Endothelial cell of umbilical vein (primary cell): ENCODE results near the gene BLVRA. TPM values are rescaled to one million over a fixed set of nuclear protein-coding genes. Genes with fewer than 3 reads are reported as not detected.
"Not testable (repeated sequence)": the region's sequence is repeated elsewhere in the genome, so short reads cannot be mapped to it uniquely, and the experiment has no call there.

Source experiments
- BruUV-seq: library from RNA; stranded (reverse); fragments of 400-500 nt; replicated peaks from 2 replicates; lab custom pipeline; 2021; lab: Mats Ljungman, UMichigan
- CTCF ChIA-PET: fragments of 300-600, 350-600 bp; sonication (Branson Sonifier 250); formaldehyde crosslinking; loops from one replicate; lab custom pipeline; 2021; ENCODE audit warnings: antibody characterized with exemption, inconsistent platforms; lab: Charles Lee
- POLR2A ChIA-PET: fragments of 300-600, 350-600 bp; sonication (Branson Sonifier 250); formaldehyde crosslinking; loops from one replicate; lab custom pipeline; 2021; ENCODE audit warnings: antibody characterized with exemption, inconsistent platforms; lab: Charles Lee
- DNase-seq: peaks from one replicate; pipeline ENCODE4 v3.0.0-alpha.2; 2011; ENCODE audit warnings: low read depth, low spot score
- FAIRE-seq: peaks from 2 replicates; lab custom pipeline; 2011; peaks lifted over from hg19 to GRCh38; lab: Jason Lieb, UNC
- H2AFZ ChIP-seq: 2 replicates; pipeline ENCODE4 v1.6.0; 2012; ENCODE audit warnings: low read depth, low read length, control low read depth, inconsistent platforms
- H3K27ac ChIP-seq: 2 replicates; pipeline ENCODE4 v1.5.1; 2011; ENCODE audit warnings: low read depth, mild to moderate bottlenecking, control low read depth, low read length, moderate library complexity; ENCODE audit not compliant: insufficient read depth
- H3K27me3 ChIP-seq, 2 experiments: 2 replicates each; pipeline versions ENCODE4 v1.6.0 to v1.6.1; 2011; ENCODE audit warnings: low read length in 2 of 2, mixed read lengths in 1 of 2; ENCODE audit not compliant: control insufficient read depth in 2 of 2, insufficient read depth in 2 of 2
- H3K36me3 ChIP-seq, 2 experiments: 2 replicates in 1 of 2; 3 replicates in 1 of 2; pipeline ENCODE4 v1.5.1; 2011; ENCODE audit warnings: low read length in 2 of 2, mild to moderate bottlenecking in 1 of 2, moderate library complexity in 1 of 2; ENCODE audit not compliant: control insufficient read depth in 2 of 2, insufficient read depth in 2 of 2; ENCODE audit errors: extremely low read depth in 1 of 2
- H3K4me1 ChIP-seq: 3 replicates; pipeline ENCODE4 v1.5.1; 2011; ENCODE audit warnings: mild to moderate bottlenecking, low read length; ENCODE audit not compliant: control insufficient read depth, insufficient read depth; ENCODE audit errors: extremely low read depth
- H3K4me2 ChIP-seq: 2 replicates; pipeline ENCODE4 v1.6.1; 2011; ENCODE audit warnings: low read length, control low read depth, mixed read lengths; ENCODE audit not compliant: insufficient read depth
- H3K4me3 ChIP-seq, 3 experiments: fragments of 200-600 bp in 1 of 3; sonication (generic), shearing (Covaris generic) in 1 of 3; replicated peaks in 1 of 3; 2 replicates each; pipeline ENCODE4 v1.5.1; 2011 to 2016; ENCODE audit warnings: control low read depth in 3 of 3, low read length in 3 of 3, mild to moderate bottlenecking in 2 of 3, inconsistent platforms in 1 of 3, low read depth in 1 of 3, moderate library complexity in 1 of 3; ENCODE audit not compliant: insufficient read depth in 1 of 3
- H3K79me2 ChIP-seq: 2 replicates; pipeline ENCODE4 v1.6.0; 2012; ENCODE audit warnings: low read length, inconsistent platforms; ENCODE audit not compliant: control insufficient read depth, insufficient read depth
- H3K9ac ChIP-seq: replicated peaks from 2 replicates; pipeline ENCODE3; 2011; ENCODE audit warnings: low read length, control low read depth; ENCODE audit not compliant: insufficient read depth; ENCODE audit errors: extremely low read depth
- H3K9me1 ChIP-seq: replicated peaks from 3 replicates; pipeline ENCODE4 v1.6.0; 2011; ENCODE audit warnings: mild to moderate bottlenecking, low read length; ENCODE audit not compliant: control insufficient read depth, insufficient read depth; ENCODE audit errors: extremely low read depth
- H3K9me3 ChIP-seq: replicated peaks from 2 replicates; pipeline ENCODE4 v1.5.1; 2012; ENCODE audit warnings: low read length, inconsistent platforms; ENCODE audit not compliant: control insufficient read depth, insufficient read depth
- H4K20me1 ChIP-seq: replicated peaks from 2 replicates; pipeline ENCODE3; 2011; ENCODE audit warnings: mild to moderate bottlenecking, low read length; ENCODE audit not compliant: control insufficient read depth, insufficient read depth; ENCODE audit errors: extremely low read depth
- EZH2 ChIP-seq: IDR thresholded peaks from 2 replicates; pipeline ENCODE4 v1.6.1; 2012; ENCODE audit warnings: borderline replicate concordance, low read depth, mild to moderate bottlenecking, moderate library complexity, low read length, inconsistent platforms; ENCODE audit not compliant: severe bottlenecking
- FOS ChIP-seq: IDR thresholded peaks from 2 replicates; pipeline ENCODE4 v1.6.1; 2011; ENCODE audit warnings: mild to moderate bottlenecking, low read length, moderate library complexity, borderline replicate concordance; ENCODE audit not compliant: insufficient read depth
- GATA2 ChIP-seq: IDR thresholded peaks from 2 replicates; pipeline ENCODE4 v1.7.0; 2011; ENCODE audit warnings: low read depth, mild to moderate bottlenecking, moderate library complexity, mixed read lengths, low read length; ENCODE audit not compliant: insufficient read length, insufficient read depth
- JUN ChIP-seq: IDR thresholded peaks from 2 replicates; pipeline ENCODE4 v1.6.1; 2011; ENCODE audit warnings: borderline replicate concordance, low read depth; ENCODE audit not compliant: insufficient read length, insufficient read depth
- MAX ChIP-seq: IDR thresholded peaks from 2 replicates; pipeline ENCODE4 v1.6.1; 2011; ENCODE audit not compliant: insufficient read depth, insufficient read length
- MYC ChIP-seq: IDR thresholded peaks from one replicate; pipeline ENCODE4 v1.6.1; 2011; ENCODE audit warnings: mild to moderate bottlenecking, low read depth, low read length
- POLR2A ChIP-seq: IDR thresholded peaks from 2 replicates; pipeline ENCODE4 v1.6.1; 2012; ENCODE audit warnings: low read depth, mild to moderate bottlenecking, control low read depth, low read length
- POLR2AphosphoS5 ChIP-seq: IDR thresholded peaks from 2 replicates; pipeline ENCODE4 v1.6.1; 2012; ENCODE audit warnings: low read depth, mild to moderate bottlenecking, control low read depth, low read length, moderate library complexity; ENCODE audit not compliant: insufficient read depth
- dilution Hi-C: fragments of 300-500 bp; cut with MboI; formaldehyde crosslinking; loops from one replicate; pipeline ENCODE4 v1.15.0; 2019; ENCODE audit warnings: low sequenced_read_pairs; ENCODE audit not compliant: extremely low pct_ligation_motif_present
- intact Hi-C: fragments of 100-400 bp; cut with micrococcal nuclease; formaldehyde crosslinking; loops from one replicate; pipeline ENCODE4 v1.10.0; 2022
- polyA plus RNA-seq, 4 experiments: library from polyadenylated mRNA; depleted of rRNA in 3 of 4; stranded (reverse) in 3 of 4; unstranded in 1 of 4; fragments of >200 nt; gene quantifications; 2 replicates each; pipeline versions ENCODE4 v1.2.1 to v1.2.3, GENCODE V29; 2011 to 2012; ENCODE audit warnings: missing spikeins in 1 of 4
- total RNA-seq: library from RNA; stranded (reverse); gene quantifications from 2 replicates; pipeline ENCODE4 v1.2.3, GENCODE V29; 2021
- TF ChIP-seq, protein P1 (sequence below), 2 donors: IDR thresholded peaks; 1 replicate in 1 of 2; 2 replicates in 1 of 2; pipeline ENCODE4 v1.5.1; 2011; ENCODE audit warnings: low read length in 2 of 2, mild to moderate bottlenecking in 2 of 2, moderate library complexity in 2 of 2, control low read depth in 1 of 2, inconsistent platforms in 1 of 2, low read depth in 1 of 2; ENCODE audit not compliant: insufficient read depth in 1 of 2; ENCODE audit errors: extremely low read depth in 1 of 2

BLVRA gene
- total and polyA plus RNA-seq, 2 donors (not counting 3 experiments of a cell fraction or from before 2014, with no cell fraction given) = 24.0 to 34.5 TPM

DNA sequence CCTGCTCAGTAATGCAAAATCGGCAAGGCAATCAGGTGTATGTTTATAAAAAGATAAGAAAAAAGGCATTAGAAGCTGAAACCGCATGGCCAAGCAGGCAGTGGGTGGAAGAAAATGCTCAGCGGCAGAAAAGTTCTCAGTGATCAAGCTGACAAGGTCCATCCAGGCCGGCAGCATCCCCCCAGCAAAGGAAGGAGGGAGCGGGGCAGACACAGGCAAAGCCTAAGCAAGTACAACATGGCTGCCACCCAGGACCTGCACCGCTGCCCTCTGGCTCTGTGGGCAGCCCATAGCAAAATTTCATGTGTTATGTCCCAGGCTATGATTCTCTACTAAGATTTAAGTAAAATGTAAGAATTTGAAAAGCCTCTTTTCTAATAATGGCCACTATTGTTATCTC is 65.5 kb downstream of the BLVRA start:
- POLR2A ChIA-PET = no interaction called here
- Histone ChIP-seq H3K79me2 (no peaks in the 10 kb centered on the region), H3K4me1 (no peaks in the 10 kb centered on the region), H3K9me3 (no peaks in the 10 kb centered on the region), H3K9ac (no peak overlapping the region), H2AFZ (no peak overlapping the region), H3K9me1 (no peaks in the 10 kb centered on the region), H3K4me3 (no peak overlapping the region), H3K36me3 (no peaks in the 10 kb centered on the region), H3K27me3 (peaks cover 19 to 35% of the 10 kb centered on the region in 2 experiments), H3K4me2 (no peak overlapping the region), H3K27ac (no peak overlapping the region), H4K20me1 (no peaks in the 10 kb centered on the region)
- FAIRE-seq (no peak), DNase-seq (no peak)
- no TSS peak for BruUV-seq
- CTCF ChIA-PET = interaction anchor here (5.7 kb wide), 1 partner anchor 15 kb away, joined by 33 read pairs; no protein-coding TSS in a partner anchor
- intact Hi-C loops (no loop called here), dilution Hi-C loops (no loop called here)
- TF ChIP-seq MAX (no peak), POLR2AphosphoS5 (no peak), GATA2 (no peak), EZH2 (no peak), FOS (no peak), JUN (no peak), MYC (no peak), POLR2A (no peak)
- TF ChIP-seq, protein P1, sequence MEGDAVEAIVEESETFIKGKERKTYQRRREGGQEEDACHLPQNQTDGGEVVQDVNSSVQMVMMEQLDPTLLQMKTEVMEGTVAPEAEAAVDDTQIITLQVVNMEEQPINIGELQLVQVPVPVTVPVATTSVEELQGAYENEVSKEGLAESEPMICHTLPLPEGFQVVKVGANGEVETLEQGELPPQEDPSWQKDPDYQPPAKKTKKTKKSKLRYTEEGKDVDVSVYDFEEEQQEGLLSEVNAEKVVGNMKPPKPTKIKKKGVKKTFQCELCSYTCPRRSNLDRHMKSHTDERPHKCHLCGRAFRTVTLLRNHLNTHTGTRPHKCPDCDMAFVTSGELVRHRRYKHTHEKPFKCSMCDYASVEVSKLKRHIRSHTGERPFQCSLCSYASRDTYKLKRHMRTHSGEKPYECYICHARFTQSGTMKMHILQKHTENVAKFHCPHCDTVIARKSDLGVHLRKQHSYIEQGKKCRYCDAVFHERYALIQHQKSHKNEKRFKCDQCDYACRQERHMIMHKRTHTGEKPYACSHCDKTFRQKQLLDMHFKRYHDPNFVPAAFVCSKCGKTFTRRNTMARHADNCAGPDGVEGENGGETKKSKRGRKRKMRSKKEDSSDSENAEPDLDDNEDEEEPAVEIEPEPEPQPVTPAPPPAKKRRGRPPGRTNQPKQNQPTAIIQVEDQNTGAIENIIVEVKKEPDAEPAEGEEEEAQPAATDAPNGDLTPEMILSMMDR (IDR thresholded peaks at IDR 0.05; ENCODE audit: extremely low read depth in 1 of 2, insufficient read depth in 1 of 2, low read depth in 1 of 2, low read length in 2 of 2) = no peak

DNA sequence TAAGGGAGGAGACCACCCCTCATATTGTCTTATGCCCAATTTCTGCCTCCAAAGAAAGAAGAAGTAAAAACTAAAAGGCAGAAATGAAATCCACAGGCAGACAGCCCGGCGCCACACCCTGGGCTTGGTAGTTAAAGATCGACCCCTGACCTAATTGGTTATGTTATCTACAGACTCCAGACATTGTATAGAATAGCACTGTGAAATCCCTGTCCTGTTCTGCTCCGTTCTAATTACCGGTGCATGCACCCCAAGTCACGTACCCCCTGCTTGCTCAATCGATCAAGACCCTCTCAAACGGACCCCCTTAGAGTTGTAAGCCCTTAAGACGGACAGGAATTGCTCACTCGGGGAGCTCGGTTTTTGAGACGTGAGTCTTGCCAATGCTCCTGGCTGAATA is 66.0 kb downstream of the BLVRA start:
- not testable (repeated sequence) for H3K9me1 ChIP-seq, BruUV-seq

More for the DNA sequence above, 66.0 kb downstream of the BLVRA start:
- H4K20me1 ChIP-seq, H3K36me3 ChIP-seq, H3K27ac ChIP-seq, H3K9me3 ChIP-seq, H3K4me3 ChIP-seq, DNase-seq, H3K4me1 ChIP-seq, H3K9ac ChIP-seq, H3K79me2 ChIP-seq, H3K4me2 ChIP-seq, H2AFZ ChIP-seq, POLR2A ChIA-PET, dilution Hi-C loops, intact Hi-C loops, FAIRE-seq: not testable (repeated sequence)
- CTCF ChIA-PET = interaction anchor here (5.7 kb wide), 1 partner anchor 14 kb away, joined by 33 read pairs; no protein-coding TSS in a partner anchor
- H3K27me3 ChIP-seq = peaks cover 22 to 34% of the 10 kb centered on the region in 2 experiments
